T-helper 1 cell (primary cell): Measurements from ENCODE around the gene DNAJC5.
"Not testable (repeated sequence)": the region's sequence is repeated elsewhere in the genome, so short reads cannot be mapped to it uniquely, and the experiment has no call there.

Source experiments
- DNase-seq, 5 donors: peaks; one replicate each; pipeline ENCODE4 v3.0.0-alpha.2; 2012 to 2020

The DNAJC5 gene

DNA sequence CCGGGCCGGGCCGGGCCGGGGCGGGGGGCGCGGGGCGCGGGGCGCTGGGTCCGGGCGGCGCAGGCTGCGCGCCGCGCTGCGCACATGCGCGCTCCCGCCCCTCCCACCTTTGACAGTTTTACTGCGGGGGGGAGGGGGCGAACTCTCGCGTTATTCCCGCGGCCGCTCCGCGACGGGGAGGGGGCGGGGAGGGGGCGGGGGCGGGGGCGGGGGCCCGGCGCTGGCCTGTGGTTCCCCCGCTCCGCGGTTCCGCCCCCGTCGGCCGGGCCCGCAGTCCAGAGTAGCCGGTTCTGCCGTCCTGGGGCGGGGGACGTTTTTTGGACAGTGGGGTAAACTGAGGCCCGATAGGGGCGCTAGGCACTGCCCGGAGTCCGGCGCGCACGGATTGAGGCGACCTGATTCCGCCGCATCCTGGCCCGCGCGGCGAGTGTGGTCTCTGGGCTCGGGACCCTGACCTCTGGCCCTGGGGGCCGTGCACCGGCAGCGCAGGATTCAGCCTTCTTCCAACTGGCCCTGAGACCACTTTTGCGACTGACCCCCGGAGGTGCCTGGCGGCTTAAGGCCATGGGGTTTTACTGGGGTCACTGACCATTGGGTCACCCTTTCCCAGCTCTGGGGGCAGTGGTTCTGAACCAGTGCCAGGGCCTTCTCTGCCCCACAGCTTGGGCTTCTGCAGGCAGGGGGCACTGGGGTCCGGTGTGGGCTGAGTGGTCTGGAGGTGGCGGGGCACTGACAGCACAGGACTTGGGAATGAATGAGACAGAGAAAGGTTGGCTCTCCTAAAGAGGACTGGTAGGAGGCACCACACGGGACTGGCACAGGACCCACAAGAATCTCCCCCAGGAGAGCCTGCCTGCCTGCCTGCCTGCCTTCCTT, 75.2 kb downstream of the DNAJC5 start, which contains the start of gene ZNF512B:
TSS of gene ZNF512B (minus strand) at position 93 of the 876 bp plus-strand sequence. CDS start 1,980 bp downstream, outside the sequence.
- DNase-seq, result peak in 4 of 5 donors; percentile 37 to 65 (median 58)

DNA sequence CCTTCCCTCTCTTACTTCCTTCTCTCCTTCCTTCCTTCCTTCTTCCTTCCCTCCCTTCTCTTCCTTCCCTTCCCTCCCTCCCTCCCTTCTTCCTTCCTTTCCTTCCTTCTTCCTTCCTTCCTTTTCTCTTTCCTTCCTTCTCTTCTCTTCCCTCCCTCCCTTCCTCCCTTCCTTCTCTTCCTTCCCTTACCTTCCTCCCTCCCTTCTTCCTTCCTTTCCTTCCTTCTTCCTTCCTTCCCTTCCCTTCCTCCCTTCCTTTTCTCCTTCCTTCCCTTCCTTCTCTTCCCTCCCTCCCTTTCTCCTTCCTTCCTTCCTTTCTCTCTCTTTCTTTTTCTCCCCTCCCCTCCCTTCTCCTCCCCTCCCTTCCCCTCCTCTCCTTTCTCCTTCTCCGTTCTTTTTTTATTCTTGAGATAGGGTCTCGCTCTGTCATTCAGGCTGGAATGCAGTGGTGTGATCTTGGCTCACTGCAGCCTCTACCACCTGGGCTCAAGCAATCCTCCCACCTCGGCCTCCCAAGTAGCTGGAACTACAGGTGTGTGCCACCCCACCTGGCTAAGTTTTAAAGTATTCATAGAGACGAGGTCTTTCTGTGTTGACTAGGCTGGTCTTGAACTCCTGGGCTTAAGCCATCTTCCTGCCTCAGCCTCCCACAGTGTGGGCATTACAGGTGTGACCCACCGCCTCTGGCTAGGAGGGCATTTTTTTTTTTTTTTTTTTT, 75.9 kb downstream of the DNAJC5 start:
- no peak for DNase-seq

GRCh38 chr20:63971960-63972311, 77.0 kb downstream of the DNAJC5 start:
- not testable (repeated sequence) for DNase-seq

DNA sequence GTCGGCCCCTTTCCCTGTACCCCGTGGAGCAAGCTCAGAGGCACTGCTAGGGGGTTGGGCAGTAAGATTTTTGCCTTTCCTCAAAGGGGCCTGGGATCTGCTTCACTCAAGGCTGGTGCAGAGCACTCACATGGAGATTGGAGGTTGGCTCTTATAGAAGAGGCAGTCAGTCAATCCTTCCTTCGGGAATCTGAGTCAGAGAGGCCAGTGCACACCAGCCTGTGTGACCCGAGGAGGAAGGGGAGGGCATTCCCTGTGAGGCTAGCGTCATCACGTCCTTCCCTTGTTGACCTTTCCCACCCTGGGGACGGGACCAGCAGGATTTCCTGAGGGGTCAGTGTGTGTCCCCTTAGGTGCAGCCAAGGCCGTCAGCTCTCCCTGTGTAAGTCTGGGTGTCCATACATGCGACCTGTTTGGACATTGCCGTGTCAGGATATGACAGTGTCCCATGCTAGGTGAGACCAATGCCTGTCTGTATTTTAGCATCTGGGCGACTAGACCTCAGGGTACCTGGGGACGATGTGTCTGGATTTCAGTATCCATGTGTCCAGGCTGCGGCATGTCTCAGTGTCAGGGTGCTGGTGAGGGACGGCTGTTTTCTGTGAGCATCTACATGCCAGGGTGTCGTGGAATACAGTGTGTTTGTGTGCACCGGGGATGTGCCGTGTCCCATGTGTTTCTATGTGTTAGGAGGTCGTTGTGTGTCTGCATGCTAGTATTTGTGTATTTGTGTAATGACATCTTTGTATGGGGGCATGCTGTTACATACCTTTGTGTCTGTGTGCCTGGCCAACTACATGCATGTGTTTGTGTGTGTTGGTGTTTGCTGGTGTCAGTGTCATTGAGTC, 77.6 kb downstream of the DNAJC5 start:
- no peak for DNase-seq

GRCh38 chr20:63973160-63973479, 78.2 kb downstream of the DNAJC5 start:
- DNase-seq, result no peak

GRCh38 chr20:63973636-63974401, 78.9 kb downstream of the DNAJC5 start:
- DNase-seq, result peak; percentile 53 to 73 (median 71)

- DNase-seq, result no peak
Measured at GRCh38 chr20:63974402-63975200, 79.7 kb downstream of the DNAJC5 start.

- DNase-seq, result not testable (repeated sequence)
Measured at GRCh38 chr20:63976511-63976910, 81.6 kb downstream of the DNAJC5 start.

DNA sequence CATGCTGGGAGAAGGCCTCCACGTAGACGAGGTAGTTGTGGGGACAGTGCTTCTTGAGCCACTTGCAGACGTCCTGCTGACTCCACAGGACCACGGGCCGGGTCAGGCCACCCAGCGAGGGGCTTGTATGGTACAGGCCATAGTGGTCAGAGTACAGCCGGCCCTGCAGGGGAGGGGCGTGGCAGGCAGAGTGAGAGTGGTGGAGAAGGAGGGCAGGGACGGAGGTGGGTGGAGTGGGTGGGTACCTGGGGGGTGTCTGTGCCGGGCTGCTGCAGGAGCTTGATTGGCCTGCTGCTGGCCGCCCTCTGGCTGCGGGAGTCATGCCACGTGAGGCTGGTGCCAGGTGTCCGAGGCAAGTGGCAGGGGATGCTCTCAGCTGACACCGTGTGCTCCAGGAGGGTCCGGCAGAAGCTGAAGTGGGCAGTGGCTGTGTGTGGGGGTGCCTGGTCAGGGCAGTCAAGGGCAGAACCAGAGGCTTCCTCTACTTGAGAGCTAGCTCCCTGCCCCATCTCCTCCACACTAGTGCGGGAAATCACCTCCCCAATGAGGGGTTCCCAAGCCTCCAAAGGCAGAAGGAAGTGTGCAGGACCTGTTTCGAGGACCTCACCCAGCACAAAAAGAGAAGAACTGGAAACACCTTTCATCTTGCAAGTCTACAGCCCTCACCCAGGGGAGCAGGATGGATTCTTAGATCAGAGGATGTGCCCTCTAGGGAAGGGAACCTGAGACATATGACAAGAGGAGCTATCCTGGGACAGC, 82.2 kb downstream of the DNAJC5 start:
- DNase-seq, result no peak

DNA sequence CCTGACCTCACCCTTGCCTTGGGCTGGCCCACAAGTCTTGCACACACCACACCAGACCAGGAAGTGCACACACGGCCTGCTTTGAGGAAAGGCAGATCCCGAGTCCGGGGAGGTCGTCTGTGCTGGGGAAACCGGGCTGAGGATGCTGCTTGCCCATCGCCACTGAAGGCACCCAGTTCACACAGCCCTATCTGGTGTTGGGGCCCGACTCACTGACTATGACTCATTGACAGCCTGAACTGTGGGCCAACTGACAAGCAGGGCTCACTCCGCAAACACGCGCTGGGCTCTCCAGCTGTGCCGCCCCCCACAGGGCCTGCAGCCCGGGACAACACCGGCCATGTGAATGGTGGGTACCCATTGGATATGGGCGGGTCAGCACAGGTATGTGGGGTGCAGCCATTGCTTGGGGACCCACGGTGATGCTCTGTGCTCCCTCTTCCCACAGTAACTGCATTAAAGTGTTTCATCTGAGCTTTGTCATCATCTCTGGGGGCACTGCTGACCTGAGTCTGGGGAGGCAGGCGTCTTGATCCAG, 82.9 kb downstream of the DNAJC5 start:
- DNase-seq, result peak in 1 of 5 donors; percentile 80

- DNase-seq, result peak in 3 of 5 donors; percentile 29 to 75 (median 42)
Measured at GRCh38 chr20:63978319-63979228, 83.6 kb downstream of the DNAJC5 start.

GRCh38 chr20:63979229-63979556, 84.3 kb downstream of the DNAJC5 start:
- no peak for DNase-seq

GRCh38 chr20:63979557-63980316, 84.8 kb downstream of the DNAJC5 start, which contains the start of gene SAMD10:
TSS of gene SAMD10 (minus strand) at chr20:63979642. CDS start at chr20:63979467, 175 bp downstream.
- peak; percentile 38 to 67 (median 49) for DNase-seq

DNA sequence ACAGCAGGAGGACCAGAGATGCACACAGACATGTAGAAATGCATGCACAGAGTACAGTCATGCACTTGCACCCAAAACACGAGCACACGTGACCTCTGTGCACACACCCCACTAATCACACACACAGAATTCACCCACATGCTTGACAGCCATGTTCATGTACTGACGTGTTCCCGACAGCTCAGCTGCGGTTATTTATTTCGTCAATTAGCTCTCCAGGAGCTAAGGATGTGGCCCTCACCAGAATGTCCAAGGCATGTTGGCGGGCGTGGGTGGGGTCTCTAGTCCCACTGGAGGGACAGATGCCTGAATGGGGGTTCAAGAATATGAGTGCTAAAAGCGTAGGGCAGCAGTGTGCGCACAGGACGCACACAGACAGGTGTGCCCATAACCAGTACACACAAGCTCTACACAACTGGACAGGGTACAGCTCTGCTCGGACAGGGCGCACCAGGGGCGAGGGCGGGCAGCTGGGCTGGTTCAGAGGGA, 85.4 kb downstream of the DNAJC5 start:
- peak in 1 of 5 donors; percentile 66 for DNase-seq

DNA sequence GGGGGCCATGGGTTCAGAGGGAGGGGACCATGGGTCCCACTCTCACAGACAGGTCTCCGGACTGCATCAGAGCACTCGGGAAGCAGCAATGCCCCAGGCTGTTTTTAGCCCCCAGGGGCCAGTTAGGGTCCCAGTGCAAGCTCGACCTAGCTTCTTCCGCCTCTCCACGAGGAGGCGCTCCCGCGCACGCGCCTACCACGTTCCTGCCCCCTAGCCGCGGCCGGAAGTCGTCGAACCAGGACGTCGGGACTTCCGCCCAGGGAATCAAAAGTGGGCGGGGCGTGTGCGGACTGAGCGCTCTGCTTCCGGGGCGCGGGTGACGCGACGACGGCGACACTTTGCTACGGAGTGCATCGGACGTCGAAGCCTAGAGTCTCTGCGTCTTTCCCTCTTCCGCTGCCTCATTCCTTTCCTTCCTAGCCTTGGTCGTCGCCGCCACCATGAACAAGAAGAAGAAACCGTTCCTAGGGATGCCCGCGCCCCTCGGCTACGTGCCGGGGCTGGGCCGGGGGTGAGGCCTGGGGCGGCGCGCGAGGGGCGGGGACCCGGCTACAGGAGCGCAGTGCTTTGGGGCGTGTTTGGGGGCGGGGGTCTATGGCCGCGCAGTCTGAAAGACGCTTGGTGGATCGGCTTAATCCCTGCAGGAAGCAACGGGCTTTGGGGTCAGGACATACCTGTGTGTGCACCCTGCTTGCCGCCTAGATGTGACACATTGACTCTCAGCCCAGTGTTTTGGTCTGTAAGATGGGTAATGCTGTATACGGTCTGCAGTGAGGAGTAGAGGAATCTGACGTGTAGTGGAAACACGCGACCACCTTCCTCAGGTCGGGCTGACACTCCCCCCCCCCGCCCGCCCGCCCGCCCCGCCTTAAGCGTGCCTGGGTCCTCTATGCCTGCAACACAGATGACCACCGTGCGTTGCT, 86.1 kb downstream of the DNAJC5 start, which contains the start of gene PRPF6:
TSS of gene PRPF6 (plus strand) at position 327 of the 923 bp plus-strand sequence. CDS start at position 441, 114 bp downstream.
- peak; percentile 90 to 97 (median 93) for DNase-seq

DNA sequence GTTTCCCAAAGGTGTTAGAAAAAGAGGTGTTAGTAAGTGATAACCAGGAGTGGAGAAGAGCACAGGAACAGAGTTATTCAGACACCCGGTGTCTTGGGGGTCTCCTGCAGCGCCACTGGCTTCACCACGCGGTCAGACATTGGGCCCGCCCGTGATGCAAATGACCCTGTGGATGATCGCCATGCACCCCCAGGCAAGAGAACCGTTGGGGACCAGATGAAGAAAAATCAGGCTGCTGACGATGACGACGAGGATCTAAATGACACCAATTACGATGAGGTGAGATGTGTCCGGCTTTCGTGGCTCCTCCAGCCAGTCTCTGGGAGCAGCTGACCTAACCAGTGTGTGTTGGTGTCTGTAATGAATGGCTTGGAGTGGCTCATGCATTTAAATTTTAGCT, 88.0 kb downstream of the DNAJC5 start:
- no peak for DNase-seq
